ENCODE results near the gene NAAA.

The NAAA gene

DNA sequence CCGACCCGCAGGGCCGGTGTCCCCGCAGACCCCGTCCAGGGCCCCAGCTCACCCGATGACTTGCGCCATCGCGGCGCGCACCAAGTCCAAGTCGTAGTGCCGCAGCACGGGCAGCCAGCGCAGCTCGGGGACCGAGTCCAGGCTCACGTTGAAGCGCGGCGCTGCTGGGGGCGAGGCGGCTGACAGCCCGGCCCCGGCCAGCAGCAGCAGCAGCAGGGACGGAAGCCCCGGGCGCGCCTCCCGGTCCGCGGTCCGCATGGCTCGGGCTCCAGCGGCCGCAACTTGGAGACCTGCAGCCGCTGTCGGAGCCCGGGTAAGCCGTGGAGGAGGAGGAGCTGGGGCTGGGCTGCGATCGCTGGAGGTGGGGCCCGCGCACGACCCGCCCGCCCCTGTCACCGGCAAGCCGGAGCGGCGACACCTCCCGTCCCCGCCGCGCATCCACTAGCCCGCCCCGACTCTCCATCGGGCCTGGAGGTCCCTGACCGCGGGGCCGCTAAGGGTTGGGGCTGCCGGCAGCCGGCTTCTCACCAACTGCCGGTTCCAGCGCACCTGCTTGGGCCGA, at the start of gene NAAA:
Gene NAAA (minus strand): TSS at position 322 of the 562 bp plus-strand sequence. CDS start 64 bp downstream, at position 258.
- Histone ChIP-seq H2AFZ (ENCODE audit: low read depth, low read length) (peak within 1 kb of the TSS; percentile 88), H3K79me2 (ENCODE audit: low read length) (peaks cover 21% of the 10 kb centered on the region), H3K9me3 (ENCODE audit: insufficient read depth, low read length) (no peaks in the 10 kb centered on the region), H3K4me3 (ENCODE audit: low read length) (peak within 1 kb of the TSS; percentile 95), H3K9ac (ENCODE audit: low read length) (peak within 1 kb of the TSS; percentile 95), H3K36me3 (replicated peaks; ENCODE audit: low read depth, low read length) (peaks cover 33% of the 10 kb centered on the region), H3K27me3 (ENCODE audit: low read depth, low read length) (no peaks in the 10 kb centered on the region), H4K20me1 (ENCODE audit: insufficient read depth, low read length) (no peaks in the 10 kb centered on the region), H3K27ac (ENCODE audit: low read length) (peak within 1 kb of the TSS; percentile 77), H3K4me1 (ENCODE audit: low read length) (peaks cover 29% of the 10 kb centered on the region), H3K4me2 (ENCODE audit: low read length) (peak within 1 kb of the TSS; percentile 92)
- TF ChIP-seq, protein P1, sequence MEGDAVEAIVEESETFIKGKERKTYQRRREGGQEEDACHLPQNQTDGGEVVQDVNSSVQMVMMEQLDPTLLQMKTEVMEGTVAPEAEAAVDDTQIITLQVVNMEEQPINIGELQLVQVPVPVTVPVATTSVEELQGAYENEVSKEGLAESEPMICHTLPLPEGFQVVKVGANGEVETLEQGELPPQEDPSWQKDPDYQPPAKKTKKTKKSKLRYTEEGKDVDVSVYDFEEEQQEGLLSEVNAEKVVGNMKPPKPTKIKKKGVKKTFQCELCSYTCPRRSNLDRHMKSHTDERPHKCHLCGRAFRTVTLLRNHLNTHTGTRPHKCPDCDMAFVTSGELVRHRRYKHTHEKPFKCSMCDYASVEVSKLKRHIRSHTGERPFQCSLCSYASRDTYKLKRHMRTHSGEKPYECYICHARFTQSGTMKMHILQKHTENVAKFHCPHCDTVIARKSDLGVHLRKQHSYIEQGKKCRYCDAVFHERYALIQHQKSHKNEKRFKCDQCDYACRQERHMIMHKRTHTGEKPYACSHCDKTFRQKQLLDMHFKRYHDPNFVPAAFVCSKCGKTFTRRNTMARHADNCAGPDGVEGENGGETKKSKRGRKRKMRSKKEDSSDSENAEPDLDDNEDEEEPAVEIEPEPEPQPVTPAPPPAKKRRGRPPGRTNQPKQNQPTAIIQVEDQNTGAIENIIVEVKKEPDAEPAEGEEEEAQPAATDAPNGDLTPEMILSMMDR (IDR thresholded peaks at IDR 0.05; ENCODE audit: low read depth, low read length): peak; percentile 37; the same call in 1 of the 2 replicates
- TF ChIP-seq EZH2phosphoT487 (IDR thresholded peaks at IDR 0.05; ENCODE audit: low read depth): no peak

DNA sequence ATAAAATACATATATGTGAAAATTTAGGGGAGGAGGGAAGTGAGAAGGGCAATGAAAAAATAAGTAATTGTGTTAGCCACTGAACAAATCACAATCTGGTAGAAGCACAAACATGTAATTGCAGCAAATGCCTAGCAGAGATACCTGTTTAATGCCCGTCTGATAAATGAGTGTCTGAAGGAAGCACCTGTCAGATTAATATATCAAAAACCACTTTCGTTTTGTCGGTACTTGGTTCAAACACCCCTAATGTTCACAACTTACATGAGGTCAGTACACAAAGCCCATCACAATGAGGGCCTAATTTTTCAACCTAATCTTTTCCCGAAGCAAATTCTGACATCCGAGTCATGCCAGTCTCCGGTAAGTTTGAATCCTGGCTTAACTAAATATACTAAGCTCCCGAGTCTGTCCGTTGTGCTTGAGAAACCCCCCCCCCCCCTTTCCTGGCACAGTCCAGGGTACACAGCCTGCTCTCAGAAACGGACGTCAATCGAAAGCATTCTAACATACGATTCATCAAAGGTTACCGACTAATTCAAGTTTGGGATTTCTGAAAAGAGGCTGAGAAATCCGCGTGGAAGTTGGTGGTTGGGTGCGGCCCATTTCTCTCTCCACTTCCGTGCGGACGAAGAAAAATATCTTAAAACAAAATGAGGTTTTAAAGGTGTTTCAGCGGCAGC, 49.2 kb upstream of the NAAA start:
- H3K27me3 ChIP-seq (ENCODE audit: low read depth, low read length): no peaks in the 10 kb centered on the region
- H3K4me2 ChIP-seq (ENCODE audit: low read length): peak overlapping the region; percentile 90
- peak overlapping the region; percentile 34 for H3K27ac ChIP-seq (ENCODE audit: low read length)
- H3K79me2 ChIP-seq (ENCODE audit: low read length): peaks cover 58% of the 10 kb centered on the region
- peak overlapping the region; percentile 90 for H3K9ac ChIP-seq (ENCODE audit: low read length)
- TF ChIP-seq, protein P1 (IDR thresholded peaks at IDR 0.05; ENCODE audit: low read depth, low read length): no peak
- no peak for TF ChIP-seq EZH2phosphoT487 (IDR thresholded peaks at IDR 0.05; ENCODE audit: low read depth)
- peaks cover 14% of the 10 kb centered on the region for H3K36me3 ChIP-seq (replicated peaks; ENCODE audit: low read depth, low read length)
- H3K9me3 ChIP-seq (ENCODE audit: insufficient read depth, low read length): no peaks in the 10 kb centered on the region
- H3K4me3 ChIP-seq (ENCODE audit: low read length): peak overlapping the region; percentile 97
- no peak overlapping the region for H2AFZ ChIP-seq (ENCODE audit: low read depth, low read length)
- H4K20me1 ChIP-seq (ENCODE audit: insufficient read depth, low read length): peaks cover 31% of the 10 kb centered on the region
- H3K4me1 ChIP-seq (ENCODE audit: low read length): peaks cover 20% of the 10 kb centered on the region

DNA sequence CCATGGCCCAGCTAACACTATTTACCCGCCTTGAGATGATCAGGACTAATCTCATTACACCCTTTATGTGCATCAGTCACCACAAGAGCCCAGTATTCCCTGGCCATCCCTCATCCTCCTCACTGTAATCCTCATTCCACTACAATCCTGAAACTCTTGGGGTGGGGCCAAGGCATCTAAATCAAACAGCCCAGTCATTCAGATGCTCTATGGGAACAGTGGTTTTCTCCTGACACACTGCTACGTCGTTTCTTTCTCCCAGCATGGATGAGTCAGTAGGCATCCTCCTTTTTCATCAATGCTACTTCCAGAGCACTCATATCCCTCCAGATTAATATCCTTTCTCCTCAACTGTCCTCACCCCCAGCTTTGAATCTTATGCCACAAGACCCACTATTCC, 44.3 kb upstream of the NAAA start:
- Histone ChIP-seq H3K4me1 (ENCODE audit: low read length) (peaks cover 12% of the 10 kb centered on the region), H3K4me3 (ENCODE audit: low read length) (no peak overlapping the region), H3K9ac (ENCODE audit: low read length) (no peak overlapping the region), H3K27ac (ENCODE audit: low read length) (no peak overlapping the region), H3K27me3 (ENCODE audit: low read depth, low read length) (no peaks in the 10 kb centered on the region), H3K4me2 (ENCODE audit: low read length) (no peak overlapping the region), H4K20me1 (ENCODE audit: insufficient read depth, low read length) (peaks cover 32% of the 10 kb centered on the region), H2AFZ (ENCODE audit: low read depth, low read length) (no peak overlapping the region), H3K9me3 (ENCODE audit: insufficient read depth, low read length) (no peaks in the 10 kb centered on the region), H3K36me3 (replicated peaks; ENCODE audit: low read depth, low read length) (peaks cover 33% of the 10 kb centered on the region), H3K79me2 (ENCODE audit: low read length) (peaks cover 75% of the 10 kb centered on the region)
- TF ChIP-seq EZH2phosphoT487 (IDR thresholded peaks at IDR 0.05; ENCODE audit: low read depth): no peak
- TF ChIP-seq, protein P1 (IDR thresholded peaks at IDR 0.05; ENCODE audit: low read depth, low read length): no peak

DNA sequence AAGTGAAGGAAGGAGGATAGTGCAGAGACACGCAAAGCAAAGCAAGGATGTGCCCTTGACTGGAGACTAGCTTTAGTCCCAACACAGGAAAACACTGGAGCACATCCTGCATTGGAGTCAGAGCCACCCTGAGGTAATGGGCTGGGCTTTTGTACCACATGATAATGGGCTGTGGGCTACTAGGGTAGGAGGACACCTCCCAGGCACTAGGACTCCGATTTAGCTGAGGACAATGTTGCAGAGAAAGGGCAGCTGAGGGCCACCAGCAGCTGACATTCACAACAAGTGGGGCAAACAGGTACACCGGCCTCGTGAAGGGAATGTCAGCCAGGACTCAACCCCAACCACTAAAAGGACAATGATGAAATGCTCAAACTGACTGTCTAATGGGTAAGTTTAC, 39.8 kb upstream of the NAAA start:
- TF ChIP-seq, protein P1 (IDR thresholded peaks at IDR 0.05; ENCODE audit: low read depth, low read length): no peak
- no peak for TF ChIP-seq EZH2phosphoT487 (IDR thresholded peaks at IDR 0.05; ENCODE audit: low read depth)
- H3K4me2 ChIP-seq (ENCODE audit: low read length): no peak overlapping the region
- H3K4me3 ChIP-seq (ENCODE audit: low read length): no peak overlapping the region
- no peaks in the 10 kb centered on the region for H3K4me1 ChIP-seq (ENCODE audit: low read length)
- H3K79me2 ChIP-seq (ENCODE audit: low read length): peaks cover 30% of the 10 kb centered on the region
- peaks cover 50% of the 10 kb centered on the region for H3K36me3 ChIP-seq (replicated peaks; ENCODE audit: low read depth, low read length)
- no peaks in the 10 kb centered on the region for H3K27me3 ChIP-seq (ENCODE audit: low read depth, low read length)
- no peak overlapping the region for H3K9ac ChIP-seq (ENCODE audit: low read length)
- peaks cover 5% of the 10 kb centered on the region for H4K20me1 ChIP-seq (ENCODE audit: insufficient read depth, low read length)
- H3K9me3 ChIP-seq (ENCODE audit: insufficient read depth, low read length): no peaks in the 10 kb centered on the region
- no peak overlapping the region for H2AFZ ChIP-seq (ENCODE audit: low read depth, low read length)
- no peak overlapping the region for H3K27ac ChIP-seq (ENCODE audit: low read length)
